Measurements from ENCODE around the gene YOD1.
A peak's percentile ranks its signal among the peaks of the same experiment; 100 is the strongest.

The YOD1 gene

GRCh38 chr1:207025146-207025880, 25.7 kb downstream of the YOD1 start:
- H3K27ac ChIP-seq, result peak overlapping the region; percentile 100

GRCh38 chr1:207024202-207025145, 26.5 kb downstream of the YOD1 start:
- TF ChIP-seq, protein P1, sequence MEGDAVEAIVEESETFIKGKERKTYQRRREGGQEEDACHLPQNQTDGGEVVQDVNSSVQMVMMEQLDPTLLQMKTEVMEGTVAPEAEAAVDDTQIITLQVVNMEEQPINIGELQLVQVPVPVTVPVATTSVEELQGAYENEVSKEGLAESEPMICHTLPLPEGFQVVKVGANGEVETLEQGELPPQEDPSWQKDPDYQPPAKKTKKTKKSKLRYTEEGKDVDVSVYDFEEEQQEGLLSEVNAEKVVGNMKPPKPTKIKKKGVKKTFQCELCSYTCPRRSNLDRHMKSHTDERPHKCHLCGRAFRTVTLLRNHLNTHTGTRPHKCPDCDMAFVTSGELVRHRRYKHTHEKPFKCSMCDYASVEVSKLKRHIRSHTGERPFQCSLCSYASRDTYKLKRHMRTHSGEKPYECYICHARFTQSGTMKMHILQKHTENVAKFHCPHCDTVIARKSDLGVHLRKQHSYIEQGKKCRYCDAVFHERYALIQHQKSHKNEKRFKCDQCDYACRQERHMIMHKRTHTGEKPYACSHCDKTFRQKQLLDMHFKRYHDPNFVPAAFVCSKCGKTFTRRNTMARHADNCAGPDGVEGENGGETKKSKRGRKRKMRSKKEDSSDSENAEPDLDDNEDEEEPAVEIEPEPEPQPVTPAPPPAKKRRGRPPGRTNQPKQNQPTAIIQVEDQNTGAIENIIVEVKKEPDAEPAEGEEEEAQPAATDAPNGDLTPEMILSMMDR (IDR thresholded peaks at IDR 0.05), result no peak
- no peak for TF ChIP-seq ZFX (IDR thresholded peaks at IDR 0.05; ENCODE audit: borderline replicate concordance)
- peak overlapping the region; percentile 100 for H3K27ac ChIP-seq

More at GRCh38 chr1:207025146-207025880, 25.7 kb downstream of the YOD1 start:
- no peak for TF ChIP-seq ZFX (IDR thresholded peaks at IDR 0.05; ENCODE audit: borderline replicate concordance)
- TF ChIP-seq, protein P1 (IDR thresholded peaks at IDR 0.05), result no peak

- TF ChIP-seq, protein P1 (IDR thresholded peaks at IDR 0.05), result no peak
- no peak for TF ChIP-seq ZFX (IDR thresholded peaks at IDR 0.05; ENCODE audit: borderline replicate concordance)
- H3K27ac ChIP-seq, result peak overlapping the region; percentile 100
Measured at GRCh38 chr1:207022996-207023679, 27.9 kb downstream of the YOD1 start.

GRCh38 chr1:207021876-207022596, 29.0 kb downstream of the YOD1 start:
- peak overlapping the region; percentile 100 for H3K27ac ChIP-seq
- TF ChIP-seq ZFX (IDR thresholded peaks at IDR 0.05; ENCODE audit: borderline replicate concordance), result no peak
- TF ChIP-seq, protein P1 (IDR thresholded peaks at IDR 0.05), result no peak

- peak overlapping the region; percentile 100 for H3K27ac ChIP-seq
- TF ChIP-seq, protein P1 (IDR thresholded peaks at IDR 0.05), result no peak; the same call in 1 of the 2 replicates
- TF ChIP-seq ZFX (IDR thresholded peaks at IDR 0.05; ENCODE audit: borderline replicate concordance), result no peak
Measured at GRCh38 chr1:207021139-207021861, 29.7 kb downstream of the YOD1 start.

- TF ChIP-seq, protein P1 (IDR thresholded peaks at IDR 0.05), result no peak
- no peak for TF ChIP-seq ZFX (IDR thresholded peaks at IDR 0.05; ENCODE audit: borderline replicate concordance)
- peak overlapping the region; percentile 100 for H3K27ac ChIP-seq
Measured at GRCh38 chr1:207020709-207021107, 30.3 kb downstream of the YOD1 start.

Measured in 22Rv1 (cell line).